K562 (cell line): ENCODE measurements around the gene CPB1. TPM values are rescaled to one million over a fixed set of nuclear protein-coding genes. Genes with fewer than 3 reads are reported as not detected.

Experiments used
- ATAC-seq: fragments of 200-7000 bp; cut with Tn5 transposase; 3 replicates; pipeline ENCODE4 v1.9.1; 2020; ENCODE audit warnings: moderate library complexity
- BruUV-seq: library from RNA; stranded (reverse); fragments of 400-500 nt; replicated peaks from 2 replicates; lab custom pipeline; 2021; lab: Mats Ljungman, UMichigan
- CTCF ChIA-PET: fragments of 300-600 bp; formaldehyde crosslinking; extraction: SDS; loops from one replicate; lab custom pipeline; 2021; ENCODE audit warnings: low intra/inter-chr PET ratio; lab: Yijun Ruan, JAX
- POLR2A ChIA-PET: fragments of 300-600, 350-650 bp; sonication (Branson Sonifier 250); formaldehyde crosslinking; extraction: SDS; loops from one replicate; lab custom pipeline; 2021; ENCODE audit warnings: antibody characterized with exemption, inconsistent platforms; lab: Yijun Ruan, JAX
- DNase-seq, 4 experiments: peaks; one replicate each; pipeline versions ENCODE4 v3.0.0 to v3.0.0-alpha.2; 2011 to 2018; ENCODE audit warnings: low spot score in 3 of 4, mixed read lengths in 3 of 4; ENCODE audit errors: extremely low read depth in 1 of 4
- FAIRE-seq: peaks from 2 replicates; lab custom pipeline; 2011; peaks lifted over from hg19 to GRCh38; lab: Jason Lieb, UNC
- H2AFZ ChIP-seq: 2 replicates; pipeline ENCODE4 v1.6.0; 2011; ENCODE audit warnings: low read depth, low read length, control low read depth, inconsistent platforms
- H3K27ac ChIP-seq: fragments of 200-600 bp; 3 replicates; pipeline ENCODE4 v1.8.0; 2011; ENCODE audit warnings: low read depth, mild to moderate bottlenecking, control low read depth, inconsistent platforms, low read length, moderate library complexity, mixed read lengths; ENCODE audit errors: extremely low read depth
- H3K27me3 ChIP-seq, 2 experiments: fragments of 300-600 bp in 1 of 2; 2 replicates in 1 of 2; 3 replicates in 1 of 2; pipeline versions ENCODE4 v1.6.0 to v1.8.0; 2011; ENCODE audit warnings: inconsistent platforms in 2 of 2, low read length in 2 of 2, mild to moderate bottlenecking in 1 of 2, mixed read lengths in 1 of 2, moderate library complexity in 1 of 2; ENCODE audit not compliant: control insufficient read depth in 2 of 2, insufficient read depth in 2 of 2
- H3K36me3 ChIP-seq: fragments of 300-600 bp; 3 replicates; pipeline ENCODE4 v1.8.0; 2011; ENCODE audit warnings: mild to moderate bottlenecking, low read length, inconsistent platforms; ENCODE audit not compliant: control insufficient read depth, insufficient read depth
- H3K4me1 ChIP-seq, 2 experiments: fragments of 200-600 bp in 1 of 2; replicated peaks in 1 of 2; 2 replicates in 1 of 2; 3 replicates in 1 of 2; pipeline versions ENCODE4 v1.5.1 to v1.8.0; 2011; ENCODE audit warnings: inconsistent platforms in 2 of 2, low read length in 2 of 2, mild to moderate bottlenecking in 1 of 2, mixed read lengths in 1 of 2, moderate library complexity in 1 of 2; ENCODE audit not compliant: control insufficient read depth in 2 of 2, insufficient read depth in 2 of 2
- H3K4me2 ChIP-seq: 2 replicates; pipeline ENCODE4 v1.6.1; 2011; ENCODE audit warnings: low read length, control low read depth, inconsistent platforms, mixed read lengths; ENCODE audit not compliant: insufficient read depth
- H3K4me3 ChIP-seq: fragments of 200-600 bp; sonication (generic), shearing (Covaris generic); 2 replicates; pipeline ENCODE4 v1.5.1; 2016; ENCODE audit warnings: control low read depth, inconsistent platforms
- H3K79me2 ChIP-seq: fragments of 200-600 bp; 3 replicates; pipeline ENCODE4 v1.8.0; 2011; ENCODE audit warnings: low read length, inconsistent platforms; ENCODE audit not compliant: control insufficient read depth, insufficient read depth
- H3K9ac ChIP-seq, 2 experiments: 2 replicates each; pipeline versions ENCODE4 v1.6.0 to v1.6.1; 2011; ENCODE audit warnings: low read depth in 2 of 2, low read length in 2 of 2, control low read depth in 1 of 2, inconsistent platforms in 1 of 2, mild to moderate bottlenecking in 1 of 2, mixed read lengths in 1 of 2; ENCODE audit not compliant: insufficient read depth in 1 of 2
- H3K9me1 ChIP-seq: one replicate; pipeline ENCODE4 v1.6.0; 2011; ENCODE audit warnings: inconsistent platforms, mild to moderate bottlenecking, low read length, moderate library complexity; ENCODE audit not compliant: control insufficient read depth, insufficient read depth
- H3K9me3 ChIP-seq: replicated peaks from 2 replicates; pipeline ENCODE4 v1.5.1; 2011; ENCODE audit warnings: low read depth, low read length, inconsistent platforms; ENCODE audit not compliant: control insufficient read depth, insufficient read depth
- H4K20me1 ChIP-seq: replicated peaks from 2 replicates; pipeline ENCODE4 v1.6.1; 2011; ENCODE audit warnings: low read length, inconsistent platforms, mixed read lengths; ENCODE audit not compliant: control insufficient read depth, insufficient read depth
- ARID2 ChIP-seq: fragments of 450-650 bp; IDR thresholded peaks from 2 replicates; pipeline ENCODE4 v1.6.1; 2017; ENCODE audit warnings: antibody characterized with exemption, mild to moderate bottlenecking
- TEAD4 ChIP-seq, 2 experiments: sonication (generic) in 1 of 2; formaldehyde crosslinking in 1 of 2; IDR thresholded peaks; 2 replicates each; pipeline versions ENCODE4 v1.6.1 to v1.8.0; 2012 to 2022; ENCODE audit warnings: borderline replicate concordance in 1 of 2, inconsistent platforms in 1 of 2, low read length in 1 of 2, mild to moderate bottlenecking in 1 of 2, missing genetic modification reagents in 1 of 2
- WGBS: fragments of 100-300 bp; shearing (Covaris generic); methylation state at CpG from one replicate; pipeline ENCODE4 v1.1.6; 2016; ENCODE audit warnings: low coverage, mixed read lengths; ENCODE audit not compliant: insufficient coverage; ENCODE audit errors: missing lambda C conversion rate; 5-methylcytosine and 5-hydroxymethylcytosine counted together
- in situ Hi-C: fragments of 300-500 bp; cut with MboI; formaldehyde crosslinking; loops from 4 replicates; pipeline ENCODE4 v1.15.0; 2018; ENCODE audit warnings: inconsistent platforms, mixed read lengths
- intact Hi-C: fragments of 100-400 bp; cut with micrococcal nuclease; formaldehyde crosslinking; loops from 2 replicates; pipeline ENCODE4 v1.14.2; 2022
- polyA plus RNA-seq, 8 experiments: library from polyadenylated mRNA; depleted of rRNA in 4 of 8; stranded (reverse) in 5 of 8; unstranded in 3 of 8; fragments of >200 nt; fragmentation: Nextera tagmentation in 2 of 8; fragmentation: Illumina TruSeq in 1 of 8; extraction: Ambion mirVana in 2 of 8; extraction: Trizol in 1 of 8; gene quantifications; 2 replicates each; pipeline versions ENCODE4 v1.2.1 to v1.2.3, GENCODE V29; 2011 to 2014; ENCODE audit warnings: inconsistent platforms in 1 of 8, missing spikeins in 1 of 8
- total RNA-seq, 7 experiments: library from RNA; depleted of rRNA in 6 of 7; stranded (reverse); fragments of >200 nt in 6 of 7; fragmentation: Illumina TruSeq in 2 of 7; extraction: Trizol in 2 of 7; gene quantifications; 2 replicates each; pipeline versions ENCODE4 v1.2.1 to v1.2.3, GENCODE V29; 2011 to 2021; ENCODE audit warnings: low replicate concordance in 1 of 7
- TF ChIP-seq, protein P1 (sequence below): fragments of 250-450 bp; sonication (Bioruptor Pico); IDR thresholded peaks from 2 replicates; pipeline ENCODE4 v1.5.0; 2021

Gene CPB1
- total and polyA plus RNA-seq, 9 of the 15 experiments (the other 6 are each of a cell fraction or from before 2014, with no cell fraction given) = 3.7 TPM; not detected in 8

GRCh38 chr3:148903941-148904340 is 76.3 kb downstream of the CPB1 start (continued):
- TF ChIP-seq, protein P1, sequence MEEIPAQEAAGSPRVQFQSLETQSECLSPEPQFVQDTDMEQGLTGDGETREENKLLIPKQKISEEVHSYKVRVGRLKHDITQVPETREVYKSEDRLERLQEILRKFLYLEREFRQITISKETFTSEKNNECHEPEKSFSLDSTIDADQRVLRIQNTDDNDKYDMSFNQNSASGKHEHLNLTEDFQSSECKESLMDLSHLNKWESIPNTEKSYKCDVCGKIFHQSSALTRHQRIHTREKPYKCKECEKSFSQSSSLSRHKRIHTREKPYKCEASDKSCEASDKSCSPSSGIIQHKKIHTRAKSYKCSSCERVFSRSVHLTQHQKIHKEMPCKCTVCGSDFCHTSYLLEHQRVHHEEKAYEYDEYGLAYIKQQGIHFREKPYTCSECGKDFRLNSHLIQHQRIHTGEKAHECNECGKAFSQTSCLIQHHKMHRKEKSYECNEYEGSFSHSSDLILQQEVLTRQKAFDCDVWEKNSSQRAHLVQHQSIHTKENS (CRISPR knock-in tag) = no peak

DNA sequence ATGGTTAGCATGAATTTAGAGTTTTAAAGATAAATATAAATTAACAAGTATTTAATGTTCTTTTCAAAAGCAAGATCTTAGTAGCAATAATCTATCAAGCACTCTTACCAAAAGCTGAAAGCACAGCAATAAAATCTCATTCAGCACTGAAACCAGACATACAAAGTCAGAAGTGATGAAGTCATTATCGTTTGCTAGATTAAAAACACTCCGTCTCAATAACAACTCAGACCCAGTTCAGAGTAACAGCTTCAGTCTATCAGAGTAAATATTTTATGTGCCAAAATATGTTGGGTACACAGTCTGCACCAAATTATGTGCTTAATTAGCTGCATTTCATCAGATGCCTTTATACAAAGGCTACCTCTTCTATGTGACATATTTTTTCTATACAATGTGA is 79.1 kb downstream of the CPB1 start:
- POLR2A ChIA-PET = interaction anchor here (0.6 kb wide), 1 partner anchor 164 kb away, joined by 3 read pairs; no protein-coding TSS in a partner anchor
- 2% methylated on average over 2 of the region's 2 CpGs for WGBS
- no peaks in the 10 kb centered on the region for H3K27me3 ChIP-seq
- no peak overlapping the region for H3K4me3 ChIP-seq
- H2AFZ ChIP-seq = no peak overlapping the region
- H4K20me1 ChIP-seq = no peaks in the 10 kb centered on the region
- no TSS peak for BruUV-seq
- no peaks in the 10 kb centered on the region for H3K4me1 ChIP-seq
- no peak for ATAC-seq
- H3K4me2 ChIP-seq = no peak overlapping the region
- in situ Hi-C loops = no loop called here
- H3K27ac ChIP-seq = no peak overlapping the region
- no peaks in the 10 kb centered on the region for H3K36me3 ChIP-seq
- TF ChIP-seq ARID2 (no peak), TEAD4 (IDR thresholded peaks at IDR 0.05; ENCODE audit: low read length) (no peak), TEAD4 (CRISPR knock-in tag; IDR thresholded peaks at IDR 0.05; ENCODE audit: borderline replicate concordance) (no peak)
- TF ChIP-seq, all 486 proteins: peak for 0
- DNase-seq (no peak), FAIRE-seq (no peak)
- no peaks in the 10 kb centered on the region for H3K9me3 ChIP-seq
- no peaks in the 10 kb centered on the region for H3K9me1 ChIP-seq
- no peak overlapping the region for H3K9ac ChIP-seq
- CTCF ChIA-PET = no interaction called here
- no peaks in the 10 kb centered on the region for H3K79me2 ChIP-seq
- intact Hi-C loops = no loop called here

Other genes starting within 250 kb of the CPB1 start
- gene AGTR1, start 129.9 kb upstream of the CPB1 start, total RNA-seq (2014; rRNA removed) = not detected in 2 replicates
- gene AGTR1, start 129.9 kb upstream of the CPB1 start, total RNA-seq (2014; rRNA removed; fragmentation: Illumina TruSeq; extraction: Trizol) = not detected in 2 replicates
- gene AGTR1, start 129.9 kb upstream of the CPB1 start, total RNA-seq (2015; rRNA removed; fragmentation: Illumina TruSeq; extraction: Trizol) = not detected in 2 replicates
- gene AGTR1, start 129.9 kb upstream of the CPB1 start, total RNA-seq (2021) = 0.07 TPM in 1 of 2 replicates, not detected in the other
- gene AGTR1, start 129.9 kb upstream of the CPB1 start, polyA plus RNA-seq (2011; rRNA removed) = not detected in 2 replicates
- not detected in 2 replicates for gene AGTR1, start 129.9 kb upstream of the CPB1 start, polyA plus RNA-seq (2014; fragmentation: Illumina TruSeq; extraction: Trizol)
- not detected for gene AGTR1, start 129.9 kb upstream of the CPB1 start, polyA plus RNA-seq (2014; fragmentation: Nextera tagmentation; extraction: Ambion mirVana)
- gene AGTR1, start 129.9 kb upstream of the CPB1 start, polyA plus RNA-seq (2014; rRNA removed) = not detected in 2 replicates
- not detected in 2 replicates for gene CPA3, start 37.5 kb downstream of the CPB1 start, total RNA-seq (2014; rRNA removed)
- gene CPA3, start 37.5 kb downstream of the CPB1 start, total RNA-seq (2014; rRNA removed; fragmentation: Illumina TruSeq; extraction: Trizol) = not detected in 2 replicates
- not detected in 2 replicates for gene CPA3, start 37.5 kb downstream of the CPB1 start, total RNA-seq (2015; rRNA removed; fragmentation: Illumina TruSeq; extraction: Trizol)
- gene CPA3, start 37.5 kb downstream of the CPB1 start, total RNA-seq (2021) = not detected in 2 replicates
- not detected in 2 replicates for gene CPA3, start 37.5 kb downstream of the CPB1 start, polyA plus RNA-seq (2011; rRNA removed)
- not detected in 2 replicates for gene CPA3, start 37.5 kb downstream of the CPB1 start, polyA plus RNA-seq (2014; fragmentation: Illumina TruSeq; extraction: Trizol)
- not detected for gene CPA3, start 37.5 kb downstream of the CPB1 start, polyA plus RNA-seq (2014; fragmentation: Nextera tagmentation; extraction: Ambion mirVana)
- not detected in 2 replicates for gene CPA3, start 37.5 kb downstream of the CPB1 start, polyA plus RNA-seq (2014; rRNA removed)
- gene GYG1, start 163.7 kb downstream of the CPB1 start, total RNA-seq (2014; rRNA removed) = 15.1 and 15.7 TPM in 2 replicates
- 26.1 and 29.5 TPM in 2 replicates for gene GYG1, start 163.7 kb downstream of the CPB1 start, total RNA-seq (2014; rRNA removed; fragmentation: Illumina TruSeq; extraction: Trizol)
- gene GYG1, start 163.7 kb downstream of the CPB1 start, total RNA-seq (2015; rRNA removed; fragmentation: Illumina TruSeq; extraction: Trizol) = 19.5 and 20.8 TPM in 2 replicates
- gene GYG1, start 163.7 kb downstream of the CPB1 start, total RNA-seq (2021) = 24.6 and 26.6 TPM in 2 replicates
- 17.9 and 24.3 TPM in 2 replicates for gene GYG1, start 163.7 kb downstream of the CPB1 start, polyA plus RNA-seq (2011; rRNA removed)
- gene GYG1, start 163.7 kb downstream of the CPB1 start, polyA plus RNA-seq (2014; fragmentation: Illumina TruSeq; extraction: Trizol) = 28.6 and 28.7 TPM in 2 replicates
- gene GYG1, start 163.7 kb downstream of the CPB1 start, polyA plus RNA-seq (2014; fragmentation: Nextera tagmentation; extraction: Ambion mirVana) = 10 to 100 TPM; 27.7 to 38.4 TPM
- 14.5 and 14.6 TPM in 2 replicates for gene GYG1, start 163.7 kb downstream of the CPB1 start, polyA plus RNA-seq (2014; rRNA removed)